Testis (tissue), 5 donors: Measurements from ENCODE around the gene GORAB. TPM values are rescaled to one million over a fixed set of nuclear protein-coding genes. Genes with fewer than 3 reads are reported as not detected.

Source experiments
- DNase-seq: peaks from one replicate; pipeline ENCODE4 v3.0.0-alpha.2; 2019
- H3K27ac ChIP-seq, 2 donors: fragments of 200-600 bp; sonication (generic); one replicate each; pipeline ENCODE4 v1.5.1; 2019
- H3K27me3 ChIP-seq: fragments of 200-600 bp; sonication (generic); one replicate; pipeline ENCODE4 v1.5.1; 2019
- H3K36me3 ChIP-seq: fragments of 200-600 bp; sonication (generic); one replicate; pipeline ENCODE4 v1.5.1; 2017; ENCODE audit warnings: low read depth; ENCODE audit errors: missing control alignments
- H3K4me1 ChIP-seq: fragments of 200-600 bp; sonication (generic); one replicate; pipeline ENCODE4 v1.5.1; 2019
- H3K4me3 ChIP-seq, 2 donors: fragments of 200-600 bp; sonication (generic); one replicate each; pipeline ENCODE4 v1.5.1; 2017 to 2019
- H3K9me3 ChIP-seq: fragments of 200-600 bp; sonication (generic); one replicate; pipeline ENCODE4 v1.5.1; 2017
- POLR2A ChIP-seq: fragments of 450-650 bp; IDR thresholded peaks from one replicate; pipeline ENCODE4 v1.6.1; 2017; ENCODE audit warnings: antibody characterized with exemption, mild to moderate bottlenecking, moderate library complexity
- WGBS, 2 donors: methylation state at CpG; one replicate each; pipeline ENCODE4 v1.1.5; 2018; 5-methylcytosine and 5-hydroxymethylcytosine counted together
- intact Hi-C: fragments of 100-400 bp; cut with DNase I; formaldehyde crosslinking; loops from one replicate; pipeline ENCODE4 v1.15.1; 2023; ENCODE audit warnings: low total_unique reads
- long read RNA-seq, 2 donors: transcript quantifications; one replicate each; lab custom pipeline, GENCODE V29; 2026
- polyA plus RNA-seq: library from polyadenylated mRNA; stranded (reverse); fragments of 350-450 nt; fragmentation: Illumina TruSeq; extraction: RNeasy Lipid Tissue Mini Kit (QIAGEN cat#74804); gene quantifications from one replicate; pipeline ENCODE4 v1.2.3, GENCODE V29; 2014; ENCODE audit warnings: low read depth, low replicate concordance; ENCODE audit not compliant: insufficient read depth
- total RNA-seq, 2 donors: library from RNA; depleted of rRNA; stranded (reverse); fragments of >200 nt; gene quantifications; one replicate each; pipeline ENCODE4 v1.2.3, GENCODE V29; 2016
- TF ChIP-seq, protein P1 (sequence below), 3 experiments: fragments of 450-650 bp in 2 of 3; fragments of 200-600 bp in 1 of 3; sonication (generic) in 1 of 3; IDR thresholded peaks; one replicate each; pipeline ENCODE4 v1.5.1; 2016 to 2019; ENCODE audit warnings: antibody characterized with exemption in 3 of 3, mild to moderate bottlenecking in 2 of 3, moderate library complexity in 1 of 3

Gene GORAB, protein sequence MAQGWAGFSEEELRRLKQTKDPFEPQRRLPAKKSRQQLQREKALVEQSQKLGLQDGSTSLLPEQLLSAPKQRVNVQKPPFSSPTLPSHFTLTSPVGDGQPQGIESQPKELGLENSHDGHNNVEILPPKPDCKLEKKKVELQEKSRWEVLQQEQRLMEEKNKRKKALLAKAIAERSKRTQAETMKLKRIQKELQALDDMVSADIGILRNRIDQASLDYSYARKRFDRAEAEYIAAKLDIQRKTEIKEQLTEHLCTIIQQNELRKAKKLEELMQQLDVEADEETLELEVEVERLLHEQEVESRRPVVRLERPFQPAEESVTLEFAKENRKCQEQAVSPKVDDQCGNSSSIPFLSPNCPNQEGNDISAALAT
- total RNA-seq: 10 to 100 TPM; 23.5 to 41.6 TPM
- 16.7 TPM for polyA plus RNA-seq
- long read RNA-seq, donor 1, partial matches to known transcripts: 0 of 2 reads
- long read RNA-seq, donor 1, other reads (novel, unspliced or antisense): 0 of 2 reads
- long read RNA-seq, donor 2, partial matches to known transcripts: 0 of 4 reads
- long read RNA-seq, donor 2, other reads (novel, unspliced or antisense): 0 of 4 reads

DNA sequence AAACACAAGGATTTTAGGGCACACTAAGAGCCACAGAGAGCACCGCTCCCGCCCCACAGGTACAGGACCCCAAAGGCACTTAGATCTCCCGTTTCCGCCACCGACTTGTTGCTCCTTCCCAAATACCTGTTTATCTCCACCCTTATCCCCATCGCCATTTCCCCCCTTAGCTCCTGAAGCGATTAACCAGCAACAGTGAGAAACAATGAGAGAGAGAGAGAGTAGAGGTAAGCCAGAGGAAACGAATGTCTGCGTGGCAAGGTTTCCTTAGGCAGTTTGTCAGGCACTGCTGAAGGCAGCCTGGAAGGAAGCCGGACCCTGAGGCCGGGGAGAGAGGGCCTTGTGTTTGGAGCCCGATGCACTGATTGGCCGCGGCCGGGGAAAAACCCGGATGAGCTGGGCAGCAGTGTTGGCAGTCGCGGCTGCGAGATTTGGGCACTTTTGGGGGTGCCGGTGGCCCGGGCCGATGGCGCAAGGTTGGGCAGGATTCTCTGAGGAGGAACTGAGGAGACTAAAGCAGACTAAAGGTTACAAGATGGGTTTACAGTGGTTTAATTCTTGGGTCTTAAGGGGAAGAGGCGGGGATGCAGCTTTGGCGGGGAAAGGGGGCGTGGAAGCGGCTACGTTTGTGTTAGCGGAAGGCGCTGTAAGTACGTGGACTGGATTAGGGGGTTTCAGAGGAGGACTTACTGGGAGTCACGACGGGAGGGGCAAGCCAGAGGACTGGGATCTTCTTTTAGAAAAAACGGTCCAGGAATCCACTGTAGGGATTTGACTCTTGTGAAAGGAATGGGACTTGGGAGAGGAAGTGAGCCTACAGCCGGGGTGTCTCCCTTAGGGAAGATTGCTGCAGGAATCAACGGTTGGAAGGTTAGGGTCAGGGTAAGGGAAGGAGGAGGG, at the start of gene GORAB:
TSS of gene GORAB (plus strand) at position 409 of the 900 bp plus-strand sequence. CDS start at position 467, 58 bp downstream.
- intact Hi-C loops: no loop called here
- peak; percentile 97 for DNase-seq
- H3K36me3 ChIP-seq: no peaks in the 10 kb centered on the region
- H3K4me1 ChIP-seq: peaks cover 10% of the 10 kb centered on the region
- peak within 1 kb of the TSS; percentile 78 to 93 for H3K4me3 ChIP-seq
- WGBS, 2 donors: 0 to 1% methylated on average over 36 of the region's 36 CpGs
- H3K27me3 ChIP-seq: no peaks in the 10 kb centered on the region
- peak within 1 kb of the TSS; percentile 93 to 96 for H3K27ac ChIP-seq
- TF ChIP-seq POLR2A: no peak
- TF ChIP-seq, protein P1, sequence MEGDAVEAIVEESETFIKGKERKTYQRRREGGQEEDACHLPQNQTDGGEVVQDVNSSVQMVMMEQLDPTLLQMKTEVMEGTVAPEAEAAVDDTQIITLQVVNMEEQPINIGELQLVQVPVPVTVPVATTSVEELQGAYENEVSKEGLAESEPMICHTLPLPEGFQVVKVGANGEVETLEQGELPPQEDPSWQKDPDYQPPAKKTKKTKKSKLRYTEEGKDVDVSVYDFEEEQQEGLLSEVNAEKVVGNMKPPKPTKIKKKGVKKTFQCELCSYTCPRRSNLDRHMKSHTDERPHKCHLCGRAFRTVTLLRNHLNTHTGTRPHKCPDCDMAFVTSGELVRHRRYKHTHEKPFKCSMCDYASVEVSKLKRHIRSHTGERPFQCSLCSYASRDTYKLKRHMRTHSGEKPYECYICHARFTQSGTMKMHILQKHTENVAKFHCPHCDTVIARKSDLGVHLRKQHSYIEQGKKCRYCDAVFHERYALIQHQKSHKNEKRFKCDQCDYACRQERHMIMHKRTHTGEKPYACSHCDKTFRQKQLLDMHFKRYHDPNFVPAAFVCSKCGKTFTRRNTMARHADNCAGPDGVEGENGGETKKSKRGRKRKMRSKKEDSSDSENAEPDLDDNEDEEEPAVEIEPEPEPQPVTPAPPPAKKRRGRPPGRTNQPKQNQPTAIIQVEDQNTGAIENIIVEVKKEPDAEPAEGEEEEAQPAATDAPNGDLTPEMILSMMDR (IDR thresholded peaks at IDR 0.05): peak in 1 of 3 experiments; percentile 17
- H3K9me3 ChIP-seq: no peaks in the 10 kb centered on the region

DNA sequence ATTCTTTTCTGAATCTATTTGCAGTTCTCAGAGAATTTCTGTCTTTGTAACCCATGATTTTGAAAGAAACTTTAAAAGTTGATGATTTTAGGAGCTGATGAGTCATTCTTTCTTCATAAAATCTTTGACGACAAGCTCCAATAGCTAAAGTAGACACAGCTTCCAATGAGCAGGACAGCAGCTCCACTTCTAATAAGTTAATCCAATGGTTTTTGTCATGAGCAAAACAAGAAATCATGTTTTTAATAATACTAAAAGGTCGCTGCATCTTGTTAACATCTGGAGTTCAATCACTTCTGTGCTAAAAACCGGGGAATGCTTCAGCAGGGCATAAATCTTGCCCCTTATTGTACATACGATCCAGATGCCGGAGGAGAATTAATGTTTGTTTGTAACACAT, 48.9 kb upstream of the GORAB start:
- Histone ChIP-seq H3K9me3 (no peaks in the 10 kb centered on the region), H3K36me3 (no peaks in the 10 kb centered on the region), H3K4me1 (no peaks in the 10 kb centered on the region), H3K27ac (no peak overlapping the region), H3K4me3 (no peak overlapping the region), H3K27me3 (no peaks in the 10 kb centered on the region)
- intact Hi-C loops: no loop called here
- DNase-seq: no peak
- 55 to 76% methylated on average over 5 of the region's 5 CpGs for WGBS, 2 donors
- TF ChIP-seq POLR2A: no peak
- TF ChIP-seq, protein P1 (IDR thresholded peaks at IDR 0.05): no peak

DNA sequence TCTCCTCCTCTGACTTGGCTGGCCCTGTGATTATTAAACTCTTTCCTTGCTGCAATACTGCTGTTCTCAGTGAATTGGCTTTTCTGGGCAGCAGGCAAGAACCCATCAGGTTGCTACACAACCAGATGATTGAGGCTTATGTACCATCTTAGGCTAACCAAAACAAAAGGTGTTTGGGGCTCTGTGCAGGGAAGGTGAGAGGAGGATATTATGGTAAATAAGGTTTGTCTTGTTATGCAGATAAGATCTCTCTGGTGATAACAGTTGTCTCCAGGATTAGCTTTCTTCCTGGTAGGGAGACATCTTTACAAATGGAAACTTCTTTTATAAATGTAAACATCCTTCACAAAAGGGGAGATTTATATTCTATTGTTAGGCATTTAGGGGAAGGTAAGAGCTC, 44.5 kb upstream of the GORAB start:
- Histone ChIP-seq H3K4me3 (no peak overlapping the region), H3K9me3 (no peaks in the 10 kb centered on the region), H3K27me3 (no peaks in the 10 kb centered on the region), H3K36me3 (no peaks in the 10 kb centered on the region), H3K27ac (no peak overlapping the region), H3K4me1 (no peaks in the 10 kb centered on the region)
- DNase-seq: no peak
- no peak for TF ChIP-seq POLR2A
- TF ChIP-seq, protein P1 (IDR thresholded peaks at IDR 0.05): no peak
- intact Hi-C loops: no loop called here

DNA sequence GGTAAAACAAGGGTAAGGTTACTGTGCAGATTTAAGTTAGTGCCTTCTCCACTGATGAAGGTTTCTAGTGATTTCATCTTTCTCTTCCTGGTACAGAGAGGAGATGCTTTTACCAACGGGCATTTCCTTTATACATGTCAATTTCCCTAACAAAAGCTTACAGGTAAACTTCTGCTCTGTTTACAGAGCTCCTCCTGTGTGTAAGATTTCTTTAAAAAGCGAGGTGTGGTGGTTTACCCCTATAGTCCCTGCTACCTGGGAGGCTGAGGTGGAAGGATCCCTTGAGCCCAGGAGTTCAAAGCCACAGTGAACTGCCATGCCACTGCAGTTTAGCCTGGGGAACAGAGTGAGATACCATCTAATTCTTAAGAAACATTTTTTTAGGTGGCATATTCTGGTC, 40.7 kb upstream of the GORAB start:
- H3K4me3 ChIP-seq: no peak overlapping the region
- H3K4me1 ChIP-seq: no peaks in the 10 kb centered on the region
- intact Hi-C loops: no loop called here
- WGBS, 2 donors: 86 to 88% methylated on average over 2 of the region's 2 CpGs
- no peaks in the 10 kb centered on the region for H3K36me3 ChIP-seq
- H3K27ac ChIP-seq: no peak overlapping the region
- TF ChIP-seq POLR2A: no peak
- TF ChIP-seq, protein P1 (IDR thresholded peaks at IDR 0.05): no peak
- H3K9me3 ChIP-seq: no peaks in the 10 kb centered on the region
- no peaks in the 10 kb centered on the region for H3K27me3 ChIP-seq
- no peak for DNase-seq
